ENCODE data around the gene ASCL5. TPM values are rescaled to one million over a fixed set of nuclear protein-coding genes. Genes with fewer than 3 reads are reported as not detected.
A peak's percentile ranks its signal among the peaks of the same experiment; 100 is the strongest.

ASCL5 gene
- total RNA-seq, 8 experiments from 2014 or later: 0.31 to 5.2 (median 1.2) TPM

- no peak for ATAC-seq (replicated peaks in 6 of 8)
- no peak overlapping the region for H3K4me3 ChIP-seq
- 71 to 100% (median 80%) methylated on average over 2 to 3 of the region's 3 CpGs; no CpG with 5 or more reads in 1 of the 10 experiments for WGBS, 10 experiments
- peaks cover 21 to 34% of the 10 kb centered on the region in 2 donors for H3K4me1 ChIP-seq (replicated peaks in 1 of 2)
- in situ Hi-C loops (cut with MboI; ENCODE audit: low pct_unique_long_range_greater_than_20kb in 2 of 9, low sequenced_read_pairs in 9 of 9, unreplicated experiment in 9 of 9): no loop called here
- H3K27ac ChIP-seq: no peak overlapping the region
These were observed 46.8 kb downstream of the ASCL5 start for GRCh38 chr1:201080135-201080534.

DNA sequence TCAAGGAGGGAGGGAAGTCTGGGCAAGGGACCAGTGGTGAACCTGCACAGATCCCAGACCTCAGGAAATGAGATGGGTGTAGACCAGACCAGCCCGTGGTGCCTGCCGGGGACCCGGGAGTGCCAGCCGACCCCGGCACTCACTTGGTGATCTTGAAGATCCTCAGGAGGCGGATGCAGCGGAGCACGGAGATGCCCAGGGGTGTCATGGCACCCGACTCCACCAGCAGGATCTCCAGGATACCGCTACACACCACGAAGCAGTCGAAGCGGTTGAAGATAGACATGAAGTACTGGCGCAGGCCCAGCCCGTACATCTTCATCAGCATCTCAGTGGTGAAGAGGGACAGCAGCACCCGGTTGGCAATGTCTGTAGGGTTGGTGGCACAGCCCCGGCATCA is 49.2 kb downstream of the ASCL5 start:
- no peak for ATAC-seq (replicated peaks in 6 of 8)
- in situ Hi-C loops (cut with MboI; ENCODE audit: low pct_unique_long_range_greater_than_20kb in 2 of 9, low sequenced_read_pairs in 9 of 9, unreplicated experiment in 9 of 9): no loop called here

DNA sequence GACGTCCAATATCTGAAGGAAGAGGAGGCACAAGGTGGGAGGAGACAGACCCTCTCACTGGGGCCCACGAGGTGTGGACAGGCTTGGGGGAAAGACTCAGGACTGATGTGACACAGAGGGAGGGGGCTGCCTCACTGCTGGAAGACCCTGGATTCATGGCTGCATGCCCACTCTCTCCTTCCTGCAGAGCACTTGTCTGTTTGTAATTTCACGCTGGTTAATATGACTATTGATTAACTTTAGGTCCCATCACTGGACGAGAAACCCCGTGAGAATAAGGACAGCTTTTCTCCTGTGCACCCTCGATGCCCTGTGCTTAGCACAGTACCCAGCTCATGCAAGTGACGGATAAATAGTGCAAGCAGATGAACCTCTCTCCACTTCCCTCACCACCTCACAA is 49.9 kb downstream of the ASCL5 start:
- 35 to 100% (median 73%) methylated on average over 1 to 7 of the region's 7 CpGs for WGBS, 10 experiments
- Histone ChIP-seq H3K27ac (no peak overlapping the region), H3K4me1 (replicated peaks in 1 of 2) (peaks cover 0 to 15% of the 10 kb centered on the region in 2 donors), H3K4me3 (no peak overlapping the region)
- in situ Hi-C loops (cut with MboI; ENCODE audit: low pct_unique_long_range_greater_than_20kb in 2 of 9, low sequenced_read_pairs in 9 of 9, unreplicated experiment in 9 of 9): no loop called here
- ATAC-seq (replicated peaks in 6 of 8): no peak

More for the DNA sequence above, 49.2 kb downstream of the ASCL5 start:
- Histone ChIP-seq H3K4me3 (no peak overlapping the region), H3K4me1 (replicated peaks in 1 of 2) (peaks cover 0 to 15% of the 10 kb centered on the region in 2 donors), H3K27ac (no peak overlapping the region)
- WGBS, 10 experiments: 72 to 100% (median 96%) methylated on average over 4 to 14 of the region's 17 CpGs; no CpG with 5 or more reads in 5 of the 10 experiments

GRCh38 chr1:201076092-201076491 is 50.9 kb downstream of the ASCL5 start:
- peak in 4 of 8 experiments; percentile 60 to 84 (median 65) for ATAC-seq (replicated peaks in 6 of 8)
- Histone ChIP-seq H3K27ac (no peak overlapping the region), H3K4me3 (no peak overlapping the region), H3K4me1 (replicated peaks in 1 of 2) (peaks cover 0 to 15% of the 10 kb centered on the region in 2 donors)
- in situ Hi-C loops (cut with MboI; ENCODE audit: low pct_unique_long_range_greater_than_20kb in 2 of 9, low sequenced_read_pairs in 9 of 9, unreplicated experiment in 9 of 9): no loop called here
- 30 to 80% (median 40%) methylated on average over 1 to 7 of the region's 7 CpGs; no CpG with 5 or more reads in 2 of the 10 experiments for WGBS, 10 experiments

GRCh38 chr1:201074018-201074417 is 53.0 kb downstream of the ASCL5 start:
- peak in 2 of 8 experiments; percentile 37 to 74 for ATAC-seq (replicated peaks in 6 of 8)
- peaks cover 10 to 25% of the 10 kb centered on the region in 2 donors for H3K4me1 ChIP-seq (replicated peaks in 1 of 2)
- H3K27ac ChIP-seq: no peak overlapping the region
- in situ Hi-C loops (cut with MboI; ENCODE audit: low pct_unique_long_range_greater_than_20kb in 2 of 9, low sequenced_read_pairs in 9 of 9, unreplicated experiment in 9 of 9): no loop called here
- H3K4me3 ChIP-seq: no peak overlapping the region
- WGBS, 10 experiments: 53 to 98% (median 78%) methylated on average over 3 to 5 of the region's 5 CpGs; no CpG with 5 or more reads in 4 of the 10 experiments

GRCh38 chr1:201072922-201073321 is 54.1 kb downstream of the ASCL5 start:
- ATAC-seq (replicated peaks in 6 of 8): no peak
- no peak overlapping the region for H3K4me3 ChIP-seq
- H3K27ac ChIP-seq: no peak overlapping the region
- peaks cover 14 to 34% of the 10 kb centered on the region in 2 donors for H3K4me1 ChIP-seq (replicated peaks in 1 of 2)
- 17 to 100% (median 80%) methylated on average over 1 to 4 of the region's 6 CpGs; no CpG with 5 or more reads in 3 of the 10 experiments for WGBS, 10 experiments
- in situ Hi-C loops (cut with MboI; ENCODE audit: low pct_unique_long_range_greater_than_20kb in 2 of 9, low sequenced_read_pairs in 9 of 9, unreplicated experiment in 9 of 9): no loop called here

GRCh38 chr1:201072149-201072548 is 54.8 kb downstream of the ASCL5 start:
- WGBS, 10 experiments: 20 to 88% (median 67%) methylated on average over 1 to 5 of the region's 5 CpGs; no CpG with 5 or more reads in 2 of the 10 experiments
- H3K27ac ChIP-seq: no peak overlapping the region
- in situ Hi-C loops (cut with MboI; ENCODE audit: low pct_unique_long_range_greater_than_20kb in 2 of 9, low sequenced_read_pairs in 9 of 9, unreplicated experiment in 9 of 9): no loop called here
- H3K4me1 ChIP-seq (replicated peaks in 1 of 2): peaks cover 17 to 37% of the 10 kb centered on the region in 2 donors
- ATAC-seq (replicated peaks in 6 of 8): peak in 4 of 8 experiments; percentile 15 to 85 (median 74)
- H3K4me3 ChIP-seq: no peak overlapping the region

DNA sequence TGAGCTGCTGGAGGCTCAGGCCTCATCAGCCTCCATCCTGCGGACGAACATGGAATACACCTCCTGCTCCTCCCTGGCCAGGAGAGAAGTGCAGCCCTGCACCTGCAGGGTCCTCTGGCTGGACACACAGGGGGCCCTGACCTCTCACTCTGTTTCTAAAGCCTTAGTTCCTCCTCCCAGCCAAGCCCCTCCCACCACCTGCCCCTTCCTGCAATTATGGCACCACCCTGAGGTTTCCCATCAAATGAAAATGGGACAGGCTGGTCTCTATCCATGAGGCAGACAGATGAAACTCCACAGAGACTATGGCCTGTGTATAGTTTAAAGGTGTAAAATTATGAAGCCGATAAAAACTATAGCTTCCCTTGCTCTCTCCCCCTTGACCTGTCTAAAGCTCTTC is 57.3 kb downstream of the ASCL5 start:
- in situ Hi-C loops (cut with MboI; ENCODE audit: low pct_unique_long_range_greater_than_20kb in 2 of 9, low sequenced_read_pairs in 9 of 9, unreplicated experiment in 9 of 9): no loop called here
- H3K27ac ChIP-seq: no peak overlapping the region
- peaks cover 17 to 22% of the 10 kb centered on the region in 2 donors for H3K4me1 ChIP-seq (replicated peaks in 1 of 2)
- ATAC-seq (replicated peaks in 6 of 8): peak in 3 of 8 experiments; percentile 7 to 44 (median 8)
- WGBS, 10 experiments: 50 to 100% (median 100%) methylated on average over 1 to 3 of the region's 3 CpGs; no CpG with 5 or more reads in 5 of the 10 experiments
- no peak overlapping the region for H3K4me3 ChIP-seq

DNA sequence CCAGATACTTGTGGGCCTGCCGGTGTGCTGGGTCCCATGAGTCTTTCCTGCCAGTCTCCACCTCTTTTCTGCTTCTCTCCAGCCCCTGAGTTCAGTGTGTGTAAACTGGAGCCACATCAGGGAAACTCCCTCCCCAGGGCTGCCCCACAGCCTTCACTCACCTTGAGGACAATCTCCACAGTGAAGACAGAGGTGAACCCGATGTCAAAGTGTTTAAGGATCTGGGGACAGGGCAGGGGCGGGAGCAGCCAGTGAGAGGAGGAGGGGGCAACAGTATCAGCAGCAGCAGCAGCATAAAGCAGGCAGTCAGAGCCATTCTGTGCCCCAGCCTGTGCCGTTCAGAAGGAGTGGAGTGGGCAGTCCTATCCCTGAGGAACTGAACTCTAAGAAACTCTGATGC is 58.0 kb downstream of the ASCL5 start:
- ATAC-seq (replicated peaks in 6 of 8): peak in 5 of 8 experiments; percentile 12 to 25 (median 20)
- 34 to 67% (median 46%) methylated on average over 1 to 3 of the region's 4 CpGs; no CpG with 5 or more reads in 5 of the 10 experiments for WGBS, 10 experiments
- in situ Hi-C loops (cut with MboI; ENCODE audit: low pct_unique_long_range_greater_than_20kb in 2 of 9, low sequenced_read_pairs in 9 of 9, unreplicated experiment in 9 of 9): no loop called here

DNA sequence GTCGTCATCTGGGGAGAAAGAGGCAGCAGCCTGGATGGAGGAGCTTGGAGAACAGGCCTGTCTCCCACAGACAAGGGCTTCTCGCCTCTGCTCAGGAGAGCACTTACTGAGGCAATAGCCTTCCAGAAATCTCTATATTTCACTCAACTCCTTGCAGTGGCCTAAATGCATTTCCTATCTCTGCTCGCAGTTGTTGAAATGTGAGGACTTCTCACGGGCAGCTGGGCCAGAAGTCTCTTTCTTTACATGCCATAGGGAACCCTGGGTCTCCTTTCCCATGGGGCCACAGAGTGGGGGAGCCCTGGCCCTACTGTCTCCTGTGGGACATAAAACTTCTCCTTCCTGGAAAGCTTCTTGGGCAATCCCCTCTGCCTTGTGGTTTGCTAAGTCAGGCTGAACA is 60.0 kb downstream of the ASCL5 start:
- Histone ChIP-seq H3K4me1 (replicated peaks in 1 of 2) (peaks cover 27 to 43% of the 10 kb centered on the region in 2 donors), H3K27ac (no peak overlapping the region), H3K4me3 (no peak overlapping the region)
- 20 to 85% (median 58%) methylated on average over 1 to 3 of the region's 4 CpGs; no CpG with 5 or more reads in 2 of the 10 experiments for WGBS, 10 experiments
- in situ Hi-C loops (cut with MboI; ENCODE audit: low pct_unique_long_range_greater_than_20kb in 2 of 9, low sequenced_read_pairs in 9 of 9, unreplicated experiment in 9 of 9): no loop called here
- no peak for ATAC-seq (replicated peaks in 6 of 8)

More for the DNA sequence above, 58.0 kb downstream of the ASCL5 start:
- H3K4me3 ChIP-seq: no peak overlapping the region
- H3K27ac ChIP-seq: no peak overlapping the region
- H3K4me1 ChIP-seq (replicated peaks in 1 of 2): peaks cover 17 to 26% of the 10 kb centered on the region in 2 donors

DNA sequence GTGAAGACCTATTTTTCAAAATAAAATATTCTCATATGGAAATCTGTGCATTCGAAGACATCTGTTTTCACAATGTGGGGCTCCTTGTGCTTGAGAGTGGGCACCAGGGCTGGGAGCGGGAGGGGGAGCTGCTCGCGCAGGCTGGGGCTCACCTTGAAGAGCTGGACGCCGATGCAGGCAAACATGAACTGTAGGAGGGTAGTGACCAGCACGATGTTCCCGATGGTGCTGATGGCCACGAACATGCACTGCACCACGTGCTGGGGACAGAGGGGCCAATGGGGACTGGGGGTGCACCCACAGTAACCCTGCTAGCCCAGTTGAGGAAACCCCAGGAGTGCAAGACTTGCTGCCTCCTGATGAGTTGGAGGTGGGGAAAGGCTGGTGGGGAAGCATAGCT is 61.3 kb downstream of the ASCL5 start:
- 86 to 100% (median 100%) methylated on average over 1 to 7 of the region's 10 CpGs; no CpG with 5 or more reads in 4 of the 10 experiments for WGBS, 10 experiments
- no peak for ATAC-seq (replicated peaks in 6 of 8)
- in situ Hi-C loops (cut with MboI; ENCODE audit: low pct_unique_long_range_greater_than_20kb in 2 of 9, low sequenced_read_pairs in 9 of 9, unreplicated experiment in 9 of 9): no loop called here
- Histone ChIP-seq H3K27ac (no peak overlapping the region), H3K4me3 (no peak overlapping the region), H3K4me1 (replicated peaks in 1 of 2) (peaks cover 27 to 43% of the 10 kb centered on the region in 2 donors)

GRCh38 chr1:201064806-201065205 is 62.2 kb downstream of the ASCL5 start:
- peak in 1 of 8 experiments; percentile 5 for ATAC-seq (replicated peaks in 6 of 8)
- in situ Hi-C loops (cut with MboI; ENCODE audit: low pct_unique_long_range_greater_than_20kb in 2 of 9, low sequenced_read_pairs in 9 of 9, unreplicated experiment in 9 of 9): no loop called here
- H3K27ac ChIP-seq: no peak overlapping the region
- 60 to 100% (median 87%) methylated on average over 1 to 6 of the region's 8 CpGs; no CpG with 5 or more reads in 4 of the 10 experiments for WGBS, 10 experiments
- H3K4me1 ChIP-seq (replicated peaks in 1 of 2): peaks cover 26 to 41% of the 10 kb centered on the region in 2 donors
- no peak overlapping the region for H3K4me3 ChIP-seq
